Neural crest cell (in vitro differentiated cells): Measurements from ENCODE around the gene EIF2D. TPM values are rescaled to one million over a fixed set of nuclear protein-coding genes. Genes with fewer than 3 reads are reported as not detected.

Source experiments
- DNase-seq: peaks from one replicate; pipeline ENCODE4 v3.0.0; 2021; ENCODE audit warnings: low read depth, mixed read lengths, low spot score
- H3K27ac Mint-ChIP-seq: one replicate; pipeline ENCODE4 v1.8.0; 2021; ENCODE audit warnings: mild to moderate bottlenecking, mixed read lengths; ENCODE audit not compliant: unreplicated experiment
- H3K27me3 Mint-ChIP-seq: 2 replicates; pipeline ENCODE4 v1.8.0; 2021; ENCODE audit warnings: low read depth, mild to moderate bottlenecking, mixed read lengths
- H3K36me3 Mint-ChIP-seq: 2 replicates; pipeline ENCODE4 v1.8.0; 2021; ENCODE audit warnings: low read depth, mild to moderate bottlenecking, mixed read lengths
- H3K4me1 Mint-ChIP-seq: 2 replicates; pipeline ENCODE4 v1.8.0; 2021; ENCODE audit warnings: mixed read lengths
- H3K4me3 Mint-ChIP-seq: one replicate; pipeline ENCODE4 v1.8.0; 2021; ENCODE audit warnings: mild to moderate bottlenecking, mixed read lengths
- H3K9me3 Mint-ChIP-seq: 2 replicates; pipeline ENCODE4 v1.8.0; 2021; ENCODE audit warnings: mixed read lengths
- total RNA-seq: library from RNA; stranded (reverse); gene quantifications from 2 replicates; pipeline ENCODE4 v1.2.1, GENCODE V29; 2021
- TF ChIP-seq, protein P1 (sequence below): fragments of 200-600 bp; sonication (generic); conservative IDR thresholded peaks from 2 replicates; pipeline ENCODE4 v1.5.0; 2021; ENCODE audit warnings: antibody characterized with exemption, mild to moderate bottlenecking

Gene EIF2D
- total RNA-seq, 1 donor from 2014 or later, result 38.2 TPM

DNA sequence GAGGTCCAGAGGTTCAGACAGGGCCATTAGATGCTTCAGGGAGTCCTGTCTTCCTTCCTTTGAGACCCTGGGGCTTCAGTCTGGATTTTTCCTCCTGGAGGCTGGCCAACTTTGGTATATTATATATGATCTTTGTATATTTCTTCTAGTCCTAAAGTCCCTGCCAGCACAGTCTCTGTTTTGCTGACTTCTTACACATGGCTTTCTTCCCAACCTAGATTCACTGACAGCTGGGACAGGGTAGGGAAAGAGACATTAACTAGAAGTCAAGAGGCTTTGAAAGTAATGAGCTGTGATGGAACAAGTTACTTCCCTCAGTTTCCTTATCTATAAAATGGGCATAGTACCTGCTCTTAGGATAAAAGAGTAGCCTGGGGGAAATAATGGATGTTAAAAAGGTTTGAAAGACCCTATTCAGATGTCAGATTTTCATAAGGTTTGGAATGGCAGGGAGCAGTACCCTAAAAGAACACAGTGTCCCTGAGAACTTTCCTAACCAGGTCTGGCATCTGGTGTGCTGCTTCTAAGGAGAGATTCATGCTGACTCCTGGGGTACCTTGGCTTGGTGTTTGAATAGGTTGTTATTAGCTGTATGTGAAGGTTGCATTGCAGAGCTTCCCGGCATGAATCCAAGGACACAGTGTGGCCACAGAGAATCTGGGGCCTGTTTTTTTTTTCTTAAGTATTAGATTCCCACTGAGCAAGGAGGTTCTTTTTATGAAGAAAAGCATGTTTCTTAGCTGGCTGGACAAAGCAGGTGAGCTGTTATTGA lies 57.4 kb downstream of the EIF2D start:
- TF ChIP-seq, protein P1, sequence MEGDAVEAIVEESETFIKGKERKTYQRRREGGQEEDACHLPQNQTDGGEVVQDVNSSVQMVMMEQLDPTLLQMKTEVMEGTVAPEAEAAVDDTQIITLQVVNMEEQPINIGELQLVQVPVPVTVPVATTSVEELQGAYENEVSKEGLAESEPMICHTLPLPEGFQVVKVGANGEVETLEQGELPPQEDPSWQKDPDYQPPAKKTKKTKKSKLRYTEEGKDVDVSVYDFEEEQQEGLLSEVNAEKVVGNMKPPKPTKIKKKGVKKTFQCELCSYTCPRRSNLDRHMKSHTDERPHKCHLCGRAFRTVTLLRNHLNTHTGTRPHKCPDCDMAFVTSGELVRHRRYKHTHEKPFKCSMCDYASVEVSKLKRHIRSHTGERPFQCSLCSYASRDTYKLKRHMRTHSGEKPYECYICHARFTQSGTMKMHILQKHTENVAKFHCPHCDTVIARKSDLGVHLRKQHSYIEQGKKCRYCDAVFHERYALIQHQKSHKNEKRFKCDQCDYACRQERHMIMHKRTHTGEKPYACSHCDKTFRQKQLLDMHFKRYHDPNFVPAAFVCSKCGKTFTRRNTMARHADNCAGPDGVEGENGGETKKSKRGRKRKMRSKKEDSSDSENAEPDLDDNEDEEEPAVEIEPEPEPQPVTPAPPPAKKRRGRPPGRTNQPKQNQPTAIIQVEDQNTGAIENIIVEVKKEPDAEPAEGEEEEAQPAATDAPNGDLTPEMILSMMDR, result no peak
- DNase-seq, result no peak
- Mint-ChIP-seq H3K4me3 (peak overlapping the region; percentile 85), H3K9me3 (no peaks in the 10 kb centered on the region), H3K27me3 (peaks cover 28% of the 10 kb centered on the region), H3K4me1 (peaks cover 41% of the 10 kb centered on the region), H3K36me3 (no peaks in the 10 kb centered on the region), H3K27ac (no peak overlapping the region)

- no peak for DNase-seq
- TF ChIP-seq, protein P1, result no peak
- H3K9me3 Mint-ChIP-seq, result no peaks in the 10 kb centered on the region
- peaks cover 30% of the 10 kb centered on the region for H3K27me3 Mint-ChIP-seq
- peaks cover 34% of the 10 kb centered on the region for H3K4me1 Mint-ChIP-seq
- H3K4me3 Mint-ChIP-seq, result no peak overlapping the region
- H3K27ac Mint-ChIP-seq, result no peak overlapping the region
- H3K36me3 Mint-ChIP-seq, result no peaks in the 10 kb centered on the region
Measured at GRCh38 chr1:206554211-206554610, 58.1 kb downstream of the EIF2D start.

GRCh38 chr1:206551986-206552326 lies 60.3 kb downstream of the EIF2D start:
- H3K27ac Mint-ChIP-seq, result no peak overlapping the region

DNA sequence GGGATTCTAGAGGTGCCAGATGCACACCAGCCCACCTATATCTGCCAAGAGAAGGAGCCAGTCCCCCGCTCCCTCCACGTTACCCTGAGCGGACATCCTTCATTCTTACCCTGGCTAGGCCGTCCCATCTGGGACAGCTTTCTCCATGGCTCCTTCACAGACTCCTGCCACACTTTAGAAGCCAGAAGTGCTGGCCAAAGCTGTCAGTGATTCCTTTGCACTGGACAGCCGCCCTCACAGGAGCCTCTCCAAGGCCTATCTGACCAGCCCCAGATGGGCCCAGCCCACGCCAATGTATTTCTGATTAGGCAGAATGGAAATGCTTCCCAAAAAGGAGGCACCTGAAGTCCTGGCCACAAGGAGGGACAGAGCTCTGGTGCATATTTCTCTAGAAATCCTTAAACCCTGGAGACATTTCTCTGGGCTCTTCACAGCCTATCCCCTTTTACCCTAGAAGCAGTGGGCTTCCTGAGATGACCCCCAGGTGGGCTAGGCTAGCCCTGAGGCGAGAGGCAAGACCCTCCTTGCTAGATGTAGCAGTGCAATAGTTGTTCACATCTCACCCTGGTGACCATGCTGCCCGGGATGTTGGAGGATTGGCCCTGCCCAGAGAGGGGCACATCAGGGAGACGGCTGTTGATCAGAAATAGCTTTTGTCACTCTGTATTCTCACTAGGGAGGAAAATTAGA lies 60.8 kb downstream of the EIF2D start:
- peaks cover 20% of the 10 kb centered on the region for H3K27me3 Mint-ChIP-seq
- H3K36me3 Mint-ChIP-seq, result no peaks in the 10 kb centered on the region
- DNase-seq, result no peak
- no peak overlapping the region for H3K27ac Mint-ChIP-seq
- H3K9me3 Mint-ChIP-seq, result no peaks in the 10 kb centered on the region
- H3K4me1 Mint-ChIP-seq, result peaks cover 18% of the 10 kb centered on the region
- H3K4me3 Mint-ChIP-seq, result no peak overlapping the region
- TF ChIP-seq, protein P1, result no peak

More at GRCh38 chr1:206551986-206552326, 60.3 kb downstream of the EIF2D start:
- TF ChIP-seq, protein P1, result no peak
- Mint-ChIP-seq H3K36me3 (no peaks in the 10 kb centered on the region), H3K4me1 (peaks cover 23% of the 10 kb centered on the region), H3K9me3 (no peaks in the 10 kb centered on the region), H3K4me3 (no peak overlapping the region), H3K27me3 (peaks cover 21% of the 10 kb centered on the region)
- DNase-seq, result no peak

GRCh38 chr1:206550446-206550845 lies 61.8 kb downstream of the EIF2D start:
- no peaks in the 10 kb centered on the region for H3K9me3 Mint-ChIP-seq
- peaks cover 8% of the 10 kb centered on the region for H3K4me1 Mint-ChIP-seq
- H3K27me3 Mint-ChIP-seq, result peaks cover 18% of the 10 kb centered on the region
- H3K36me3 Mint-ChIP-seq, result no peaks in the 10 kb centered on the region
- TF ChIP-seq, protein P1, result no peak
- H3K27ac Mint-ChIP-seq, result no peak overlapping the region
- DNase-seq, result no peak
- no peak overlapping the region for H3K4me3 Mint-ChIP-seq
